IMR-90 (cell line): ENCODE data around the gene OGFOD2. TPM values are rescaled to one million over a fixed set of nuclear protein-coding genes. Genes with fewer than 3 reads are reported as not detected.

Experiments used
- ATAC-seq: fragments of 200-7000 bp; cut with Tn5 transposase; 2 replicates; pipeline ENCODE4 v1.9.1; 2020; ENCODE audit warnings: low read depth, mild to moderate bottlenecking, moderate library complexity
- BruUV-seq: library from RNA; stranded (reverse); fragments of 400-500 nt; replicated peaks from 2 replicates; lab custom pipeline; 2021; lab: Mats Ljungman, UMichigan
- CTCF ChIA-PET: fragments of 300-600 bp; formaldehyde crosslinking; extraction: SDS; loops from one replicate; lab custom pipeline; 2021; ENCODE audit warnings: antibody characterized with exemption; lab: Yijun Ruan, JAX
- POLR2A ChIA-PET: fragments of 300-600 bp; sonication (Branson Sonifier 250); formaldehyde crosslinking; loops from one replicate; lab custom pipeline; 2022; ENCODE audit warnings: antibody characterized with exemption; ENCODE audit not compliant: unreplicated experiment; lab: Charles Lee
- DNase-seq: peaks from one replicate; pipeline ENCODE4 v3.0.0; 2013
- H2AFZ ChIP-seq: replicated peaks from 2 replicates; pipeline ENCODE3; 2013; ENCODE audit warnings: low read length, mild to moderate bottlenecking; ENCODE audit not compliant: poor library complexity
- H2AK5ac ChIP-seq: 2 replicates; pipeline ENCODE4 v1.6.1; 2013; ENCODE audit warnings: low read depth, low read length, inconsistent platforms
- H2AK9ac ChIP-seq: replicated peaks from 2 replicates; pipeline ENCODE3; 2013; ENCODE audit warnings: mild to moderate bottlenecking, low read depth, low read length, moderate library complexity; ENCODE audit not compliant: poor library complexity
- H2BK120ac ChIP-seq: 2 replicates; pipeline ENCODE4 v1.6.1; 2013; ENCODE audit warnings: low read depth, low read length, inconsistent platforms
- H2BK15ac ChIP-seq: 3 replicates; pipeline ENCODE4 v1.6.1; 2013; ENCODE audit warnings: low read depth, low read length, inconsistent platforms
- H2BK20ac ChIP-seq: 2 replicates; pipeline ENCODE4 v1.6.1; 2013; ENCODE audit warnings: low read depth, mild to moderate bottlenecking, inconsistent platforms, low read length, moderate library complexity
- H2BK5ac ChIP-seq: 2 replicates; pipeline ENCODE4 v1.6.1; 2013; ENCODE audit warnings: mild to moderate bottlenecking, low read depth, low read length, inconsistent platforms; ENCODE audit not compliant: poor library complexity, severe bottlenecking
- H3K14ac ChIP-seq: replicated peaks from 2 replicates; pipeline ENCODE4 v1.6.1; 2013; ENCODE audit warnings: low read depth, low read length, inconsistent platforms
- H3K18ac ChIP-seq: 2 replicates; pipeline ENCODE4 v1.6.1; 2013; ENCODE audit warnings: low read depth, low read length, control low read depth
- H3K23ac ChIP-seq: 2 replicates; pipeline ENCODE4 v1.6.1; 2013; ENCODE audit warnings: low read depth, low read length, inconsistent platforms
- H3K27ac ChIP-seq: 2 replicates; pipeline ENCODE4 v1.5.1; 2013; ENCODE audit warnings: mild to moderate bottlenecking, control low read depth, low read length; ENCODE audit not compliant: insufficient read depth
- H3K27me3 ChIP-seq: 2 replicates; pipeline ENCODE4 v1.6.1; 2013; ENCODE audit warnings: low read length; ENCODE audit not compliant: control insufficient read depth, insufficient read depth
- H3K36me3 ChIP-seq: 2 replicates; pipeline ENCODE4 v1.6.1; 2013; ENCODE audit warnings: low read length, mixed read lengths; ENCODE audit not compliant: control insufficient read depth, insufficient read depth
- H3K4ac ChIP-seq: 2 replicates; pipeline ENCODE4 v1.6.1; 2013; ENCODE audit warnings: low read depth, low read length, inconsistent platforms
- H3K4me1 ChIP-seq: 2 replicates; pipeline ENCODE4 v1.6.1; 2013; ENCODE audit warnings: low read length, mixed read lengths; ENCODE audit not compliant: control insufficient read depth, insufficient read depth
- H3K4me2 ChIP-seq: 2 replicates; pipeline ENCODE4 v1.6.1; 2013; ENCODE audit warnings: low read depth, mild to moderate bottlenecking, control low read depth, low read length, moderate library complexity
- H3K4me3 ChIP-seq: 2 replicates; pipeline ENCODE4 v1.5.1; 2013; ENCODE audit warnings: low read depth, mild to moderate bottlenecking, control low read depth, low read length, moderate library complexity; ENCODE audit not compliant: insufficient read depth
- H3K56ac ChIP-seq: 2 replicates; pipeline ENCODE4 v1.6.1; 2013; ENCODE audit warnings: low read length, inconsistent platforms; ENCODE audit not compliant: insufficient read depth; ENCODE audit errors: extremely low read depth
- H3K79me1 ChIP-seq, 2 experiments: 2 replicates each; pipeline ENCODE4 v1.6.1; 2013; ENCODE audit warnings: low read length in 2 of 2, inconsistent platforms in 1 of 2, low read depth in 1 of 2
- H3K9ac ChIP-seq: 2 replicates; pipeline ENCODE4 v1.6.1; 2013; ENCODE audit warnings: low read depth, low read length, control low read depth
- H3K9me1 ChIP-seq: 2 replicates; pipeline ENCODE4 v1.6.1; 2013; ENCODE audit warnings: low read length, inconsistent platforms; ENCODE audit not compliant: insufficient read depth
- H3K9me3 ChIP-seq: 2 replicates; pipeline ENCODE4 v1.6.1; 2013; ENCODE audit warnings: low read length; ENCODE audit not compliant: control insufficient read depth, insufficient read depth
- H4K20me1 ChIP-seq: 2 replicates; pipeline ENCODE4 v1.6.1; 2013; ENCODE audit warnings: low read length, inconsistent platforms; ENCODE audit not compliant: insufficient read depth
- H4K5ac ChIP-seq: 2 replicates; pipeline ENCODE4 v1.6.1; 2013; ENCODE audit warnings: mild to moderate bottlenecking, low read depth, low read length, control low read depth
- H4K8ac ChIP-seq, 2 experiments: 2 replicates each; pipeline ENCODE4 v1.6.1; 2013; ENCODE audit warnings: low read depth in 2 of 2, low read length in 2 of 2, control low read depth in 1 of 2, inconsistent platforms in 1 of 2
- H4K91ac ChIP-seq: 2 replicates; pipeline ENCODE4 v1.6.1; 2013; ENCODE audit warnings: low read depth, low read length, inconsistent platforms; ENCODE audit not compliant: insufficient read depth
- BHLHE40 ChIP-seq: fragments of 150-350 bp; IDR thresholded peaks from 2 replicates; pipeline ENCODE4 v1.6.1; 2016; ENCODE audit warnings: mild to moderate bottlenecking, low read depth, low read length
- CHD1 ChIP-seq: IDR thresholded peaks from 2 replicates; pipeline ENCODE4 v1.6.1; 2012; ENCODE audit warnings: low read depth, low read length, improper control_type of control experiment
- FOS ChIP-seq: fragments of 150-350 bp; IDR thresholded peaks from 2 replicates; pipeline ENCODE4 v1.6.1; 2016; ENCODE audit warnings: low read depth, low read length
- MXI1 ChIP-seq: IDR thresholded peaks from 2 replicates; pipeline ENCODE4 v1.6.1; 2012; ENCODE audit warnings: low read depth, mild to moderate bottlenecking, low read length, moderate library complexity, borderline replicate concordance
- NFE2L2 ChIP-seq: fragments of 150-350 bp; IDR thresholded peaks from 2 replicates; pipeline ENCODE4 v1.6.1; 2016; ENCODE audit warnings: low read depth, mild to moderate bottlenecking, low read length
- POLR2A ChIP-seq: IDR thresholded peaks from 2 replicates; pipeline ENCODE4 v1.6.1; 2012; ENCODE audit warnings: mild to moderate bottlenecking, low read depth, low read length
- RAD21 ChIP-seq: IDR thresholded peaks from 2 replicates; pipeline ENCODE4 v1.6.1; 2012; ENCODE audit warnings: low read length, improper control_type of control experiment
- RCOR1 ChIP-seq: IDR thresholded peaks from 2 replicates; pipeline ENCODE4 v1.6.1; 2012; ENCODE audit warnings: mild to moderate bottlenecking, low read length, improper control_type of control experiment; ENCODE audit not compliant: insufficient replicate concordance
- RFX5 ChIP-seq: IDR thresholded peaks from 2 replicates; pipeline ENCODE4 v1.8.0; 2012; ENCODE audit warnings: low read depth, mild to moderate bottlenecking, low read length, moderate library complexity
- SMC3 ChIP-seq: fragments of 150-350 bp; IDR thresholded peaks from 2 replicates; pipeline ENCODE4 v1.6.1; 2016; ENCODE audit warnings: low read depth, mild to moderate bottlenecking, antibody characterized with exemption, low read length, moderate library complexity
- WGBS, 2 experiments: methylation state at CpG; one replicate each; pipeline versions ENCODE4 v1.1.5 to v1.1.7; 2013; ENCODE audit warnings: missing lambda C conversion rate in 2 of 2; ENCODE audit not compliant: insufficient read length in 1 of 2; ENCODE audit errors: extremely low coverage in 2 of 2; 5-methylcytosine and 5-hydroxymethylcytosine counted together
- dilution Hi-C: fragments of 300-500 bp; cut with HindIII; formaldehyde crosslinking; loops from one replicate; pipeline ENCODE4 v1.14.3; 2018; ENCODE audit warnings: low sequenced_read_pairs; ENCODE audit not compliant: unreplicated experiment
- in situ Hi-C: fragments of 300-500 bp; cut with MboI; formaldehyde crosslinking; loops from 3 replicates; pipeline ENCODE4 v1.14.3; 2019; ENCODE audit warnings: low sequenced_read_pairs, inconsistent platforms, mixed read lengths
- intact Hi-C: fragments of 100-400 bp; cut with micrococcal nuclease; formaldehyde crosslinking; loops from 2 replicates; pipeline ENCODE4 v1.10.0; 2022
- polyA plus RNA-seq, 3 experiments: library from polyadenylated mRNA; depleted of rRNA; stranded (reverse); fragments of >200 nt; gene quantifications; 2 replicates each; pipeline ENCODE4 v1.2.3, GENCODE V29; 2012; ENCODE audit warnings: low replicate concordance in 1 of 3
- total RNA-seq: library from RNA; depleted of rRNA; stranded (reverse); fragments of >200 nt; gene quantifications from 2 replicates; pipeline ENCODE4 v1.2.3, GENCODE V29; 2012
- TF ChIP-seq, protein P1 (sequence below): fragments of 150-350 bp; IDR thresholded peaks from 2 replicates; pipeline ENCODE4 v1.6.1; 2016; ENCODE audit warnings: low read depth, mild to moderate bottlenecking, low read length, moderate library complexity, borderline replicate concordance
- TF ChIP-seq, protein P2 (sequence below): conservative IDR thresholded peaks from 2 replicates; pipeline ENCODE4 v1.5.1; 2012; ENCODE audit warnings: mild to moderate bottlenecking, low read depth, low read length, improper control_type of control experiment

Gene OGFOD2
- total and polyA plus RNA-seq, 2 of the 4 experiments (the other 2 are of a cell fraction) = 4.3 to 18.2 TPM

GRCh38 chr12:122956035-122956434 lies 19.0 kb upstream of the OGFOD2 start:
- Histone ChIP-seq H4K8ac (no peak overlapping the region), H3K14ac (no peak overlapping the region), H4K5ac (no peak overlapping the region), H3K18ac (no peak overlapping the region), H2BK120ac (no peak overlapping the region), H3K36me3 (peaks cover 4% of the 10 kb centered on the region), H2BK15ac (no peak overlapping the region), H3K27ac (no peak overlapping the region), H2AK5ac (no peak overlapping the region), H3K9ac (no peak overlapping the region), H3K4me2 (no peak overlapping the region), H3K4ac (no peak overlapping the region), H3K56ac (no peak overlapping the region), H2AFZ (no peak overlapping the region), H2BK20ac (no peak overlapping the region), H4K91ac (no peak overlapping the region), H3K4me1 (no peaks in the 10 kb centered on the region; the same call in none of the 2 replicates), H2BK5ac (no peak overlapping the region), H3K79me1 (peaks cover 0 to 10% of the 10 kb centered on the region in 2 experiments; a peak in 2 of 4 replicates), H3K4me3 (no peak overlapping the region), H4K20me1 (peaks cover 10% of the 10 kb centered on the region), H3K9me3 (no peaks in the 10 kb centered on the region), H3K9me1 (no peaks in the 10 kb centered on the region), H3K23ac (no peak overlapping the region), H3K27me3 (no peaks in the 10 kb centered on the region), H2AK9ac (peak overlapping the region; percentile 9)
- no CpG with 5 or more reads among the region's 2 CpGs for WGBS, 2 experiments
- ATAC-seq = no peak
- BruUV-seq = no TSS peak
- ChIA-PET POLR2A (no interaction called here), CTCF (no interaction called here)
- dilution Hi-C loops (no loop called here), in situ Hi-C loops (loop anchor here (5.0 to 25.0 kb wide), 2 partner anchors 164 to 319 kb away; no protein-coding TSS in a partner anchor), intact Hi-C loops (no loop called here)
- DNase-seq = no peak
- TF ChIP-seq NFE2L2 (no peak), RFX5 (no peak), MXI1 (no peak), SMC3 (no peak), BHLHE40 (no peak), FOS (no peak), RCOR1 (no peak), POLR2A (no peak), RAD21 (no peak), CHD1 (no peak)
- TF ChIP-seq, protein P1, sequence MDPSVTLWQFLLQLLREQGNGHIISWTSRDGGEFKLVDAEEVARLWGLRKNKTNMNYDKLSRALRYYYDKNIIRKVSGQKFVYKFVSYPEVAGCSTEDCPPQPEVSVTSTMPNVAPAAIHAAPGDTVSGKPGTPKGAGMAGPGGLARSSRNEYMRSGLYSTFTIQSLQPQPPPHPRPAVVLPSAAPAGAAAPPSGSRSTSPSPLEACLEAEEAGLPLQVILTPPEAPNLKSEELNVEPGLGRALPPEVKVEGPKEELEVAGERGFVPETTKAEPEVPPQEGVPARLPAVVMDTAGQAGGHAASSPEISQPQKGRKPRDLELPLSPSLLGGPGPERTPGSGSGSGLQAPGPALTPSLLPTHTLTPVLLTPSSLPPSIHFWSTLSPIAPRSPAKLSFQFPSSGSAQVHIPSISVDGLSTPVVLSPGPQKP = no peak
- TF ChIP-seq, protein P2, sequence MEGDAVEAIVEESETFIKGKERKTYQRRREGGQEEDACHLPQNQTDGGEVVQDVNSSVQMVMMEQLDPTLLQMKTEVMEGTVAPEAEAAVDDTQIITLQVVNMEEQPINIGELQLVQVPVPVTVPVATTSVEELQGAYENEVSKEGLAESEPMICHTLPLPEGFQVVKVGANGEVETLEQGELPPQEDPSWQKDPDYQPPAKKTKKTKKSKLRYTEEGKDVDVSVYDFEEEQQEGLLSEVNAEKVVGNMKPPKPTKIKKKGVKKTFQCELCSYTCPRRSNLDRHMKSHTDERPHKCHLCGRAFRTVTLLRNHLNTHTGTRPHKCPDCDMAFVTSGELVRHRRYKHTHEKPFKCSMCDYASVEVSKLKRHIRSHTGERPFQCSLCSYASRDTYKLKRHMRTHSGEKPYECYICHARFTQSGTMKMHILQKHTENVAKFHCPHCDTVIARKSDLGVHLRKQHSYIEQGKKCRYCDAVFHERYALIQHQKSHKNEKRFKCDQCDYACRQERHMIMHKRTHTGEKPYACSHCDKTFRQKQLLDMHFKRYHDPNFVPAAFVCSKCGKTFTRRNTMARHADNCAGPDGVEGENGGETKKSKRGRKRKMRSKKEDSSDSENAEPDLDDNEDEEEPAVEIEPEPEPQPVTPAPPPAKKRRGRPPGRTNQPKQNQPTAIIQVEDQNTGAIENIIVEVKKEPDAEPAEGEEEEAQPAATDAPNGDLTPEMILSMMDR = no peak
